SKM-1 treated with dmso at 0.1 percent for 144 hours (cell line): ENCODE measurements around the gene PRRG3.
A peak's percentile ranks its signal among the peaks of the same experiment; 100 is the strongest.

Experiments
- DNase-seq: peaks from one replicate; lab custom pipeline; 2025; ENCODE audit not compliant: unreplicated experiment; lab: John Stamatoyannopoulos, UW

Gene PRRG3

DNA sequence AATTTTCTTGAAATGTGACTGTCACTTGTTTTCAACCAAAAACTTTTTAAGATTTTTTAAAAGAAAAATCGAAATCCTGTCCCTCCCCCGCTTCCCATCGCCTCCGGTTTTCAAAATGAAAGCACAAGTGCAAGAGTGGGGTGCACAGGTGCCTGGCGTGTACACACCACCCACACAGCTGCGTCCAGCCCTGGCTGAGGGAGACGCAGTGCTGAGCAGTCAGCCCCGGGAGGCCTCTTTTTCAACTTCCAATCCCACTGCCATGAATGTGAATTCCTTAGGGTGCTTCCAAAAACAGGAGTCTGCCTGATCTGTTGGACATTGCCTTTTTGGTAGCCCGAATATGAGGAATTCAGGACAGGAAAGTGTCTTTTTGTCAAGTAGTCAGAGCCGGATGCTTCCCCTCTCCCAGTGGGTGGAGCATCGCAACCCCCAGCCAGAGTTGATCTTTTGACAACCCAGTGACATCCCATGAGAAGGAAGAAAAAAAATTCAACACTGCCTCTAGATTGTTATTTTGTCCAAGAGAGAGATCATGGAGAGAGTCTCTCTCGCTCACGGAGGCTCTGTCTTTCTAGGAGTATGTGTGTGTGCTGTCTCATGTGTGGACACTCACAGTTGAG, 8.9 kb downstream of the PRRG3 start:
- DNase-seq: no peak

DNA sequence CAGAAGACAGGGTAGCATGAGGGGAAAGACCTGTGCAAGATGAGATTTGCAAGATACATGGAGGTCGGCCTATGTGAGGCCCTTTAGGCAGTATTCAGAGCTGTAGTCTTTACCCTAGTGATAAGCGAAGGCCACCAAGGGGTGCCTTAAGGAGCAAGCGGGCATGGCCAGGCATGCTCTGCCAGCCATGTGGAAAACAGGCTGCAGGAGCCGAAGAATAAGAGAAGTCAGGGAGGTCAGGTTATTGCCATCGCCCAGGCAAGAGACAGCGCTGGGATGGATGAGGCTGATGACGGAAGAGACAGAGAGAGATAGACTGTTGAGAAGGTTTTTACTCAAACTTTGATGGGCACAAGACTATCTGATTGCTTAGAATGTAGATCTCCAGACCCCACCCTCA, 13.6 kb downstream of the PRRG3 start:
- DNase-seq: no peak

DNA sequence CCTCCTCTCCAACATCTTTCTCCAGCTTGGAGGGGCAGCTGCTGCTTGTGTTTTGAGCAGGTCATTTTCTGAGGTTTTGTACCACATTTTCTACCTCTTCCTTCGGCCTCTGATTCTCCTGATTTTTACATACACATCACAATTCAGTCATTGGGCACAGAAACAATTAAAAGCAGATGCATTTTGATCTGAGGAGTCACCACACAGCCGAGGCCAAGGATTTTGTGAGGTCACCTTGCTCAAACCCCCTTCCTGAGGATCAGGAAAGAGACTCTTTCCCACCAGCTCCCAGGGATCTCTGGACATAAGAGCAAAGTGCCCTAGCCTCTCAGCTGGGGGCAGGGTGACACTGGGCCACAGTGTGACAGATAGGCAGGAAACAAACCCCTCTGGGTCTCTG, 15.2 kb downstream of the PRRG3 start:
- DNase-seq: no peak

DNA sequence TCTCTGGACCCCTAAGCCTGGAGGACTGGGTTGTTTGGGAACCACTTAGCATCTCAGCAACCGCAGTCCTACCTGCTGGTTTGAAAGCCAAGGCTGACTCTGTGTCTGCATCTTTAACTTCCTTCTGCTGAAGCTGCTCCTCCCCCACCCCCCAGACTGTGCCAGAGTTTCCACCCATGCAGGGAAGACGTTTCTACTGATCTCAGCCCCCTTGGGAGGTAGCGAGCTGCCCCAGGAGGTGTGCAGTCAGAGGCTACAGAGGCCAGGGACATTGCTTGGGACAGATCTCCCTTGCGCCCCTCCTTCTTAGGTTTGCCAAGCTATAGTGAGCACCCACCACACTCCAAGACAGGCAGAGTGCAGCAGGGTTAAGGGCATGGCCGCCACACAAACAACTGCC, 15.9 kb downstream of the PRRG3 start:
- no peak for DNase-seq

DNA sequence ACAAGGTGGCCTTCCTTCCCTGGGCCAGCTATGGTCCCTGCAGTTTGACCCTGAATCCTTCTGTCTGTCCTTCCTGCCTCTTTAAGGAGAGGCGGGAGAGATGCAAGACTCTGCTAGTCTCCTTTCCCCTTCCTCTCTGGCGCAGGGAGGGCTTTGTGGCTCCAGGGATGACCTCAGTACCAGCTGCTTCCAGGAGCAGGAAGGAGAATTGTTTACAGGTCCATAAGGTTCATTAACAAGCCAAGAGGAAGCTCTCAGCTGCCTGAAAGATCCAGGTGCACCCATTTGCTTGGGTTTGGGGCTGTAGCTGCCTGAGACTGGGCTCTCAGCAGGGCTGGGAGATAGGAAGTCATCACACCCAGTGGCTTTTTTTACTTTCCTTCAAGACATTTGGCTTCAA, 16.5 kb downstream of the PRRG3 start:
- DNase-seq: no peak

DNA sequence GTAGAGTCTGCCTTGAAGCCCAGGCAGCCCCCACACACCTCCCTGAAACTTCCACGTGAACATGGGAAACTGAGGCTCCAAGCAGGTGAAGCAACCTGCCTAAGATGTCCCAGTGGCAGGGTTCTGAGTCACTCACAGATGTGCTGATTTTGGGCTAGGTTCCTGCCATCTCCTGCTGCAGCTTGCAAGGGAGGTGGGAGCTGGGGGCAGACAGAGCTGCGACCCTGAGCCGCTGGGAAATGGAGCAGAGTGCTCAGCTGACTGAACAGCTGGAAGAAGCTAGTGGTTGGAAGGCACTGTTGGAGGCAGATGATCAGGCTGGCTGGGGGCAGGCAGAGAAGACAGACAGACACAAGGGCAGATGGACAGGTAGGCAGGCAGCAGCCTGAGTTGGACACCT, 17.0 kb downstream of the PRRG3 start:
- no peak for DNase-seq

DNA sequence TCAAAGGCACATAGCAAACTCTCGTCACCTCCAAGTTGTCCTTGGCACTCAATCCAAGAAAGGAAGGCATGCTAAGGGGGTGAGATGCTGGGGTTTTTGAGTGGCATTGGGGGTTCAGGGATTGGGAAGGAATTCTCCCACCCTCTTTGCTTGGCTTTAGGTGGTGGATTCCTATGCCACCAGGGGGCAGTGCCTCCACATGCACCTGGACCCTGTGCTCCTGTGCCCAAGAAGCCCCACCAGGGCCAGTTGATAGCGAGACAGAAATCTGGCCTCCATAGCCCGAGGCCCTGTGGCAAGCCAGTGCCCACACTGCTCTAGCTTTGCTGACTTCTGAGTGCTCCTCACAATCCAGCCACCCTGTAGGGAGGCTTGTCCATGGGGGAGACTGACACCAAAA, 18.6 kb downstream of the PRRG3 start:
- DNase-seq: no peak

DNA sequence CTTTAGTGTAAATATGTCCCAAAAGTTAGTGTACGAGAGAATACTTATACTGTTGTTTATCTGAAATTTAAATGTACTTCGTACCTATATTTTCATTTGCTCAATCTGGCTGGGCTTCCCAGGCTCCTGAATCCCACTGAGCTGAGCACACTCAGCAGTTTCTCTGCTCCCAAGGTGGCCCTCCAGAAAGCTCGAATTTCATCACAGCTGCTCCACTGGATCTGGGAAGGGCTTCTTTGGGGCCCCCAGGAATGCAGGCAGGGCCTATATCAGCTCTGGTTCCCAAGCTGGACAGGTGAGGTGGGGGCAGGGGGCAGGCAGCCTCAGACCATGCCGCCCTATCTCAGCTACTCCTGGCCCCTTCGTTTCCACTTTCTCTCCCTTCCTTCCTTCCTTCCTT, 19.1 kb downstream of the PRRG3 start:
- DNase-seq: no peak

DNA sequence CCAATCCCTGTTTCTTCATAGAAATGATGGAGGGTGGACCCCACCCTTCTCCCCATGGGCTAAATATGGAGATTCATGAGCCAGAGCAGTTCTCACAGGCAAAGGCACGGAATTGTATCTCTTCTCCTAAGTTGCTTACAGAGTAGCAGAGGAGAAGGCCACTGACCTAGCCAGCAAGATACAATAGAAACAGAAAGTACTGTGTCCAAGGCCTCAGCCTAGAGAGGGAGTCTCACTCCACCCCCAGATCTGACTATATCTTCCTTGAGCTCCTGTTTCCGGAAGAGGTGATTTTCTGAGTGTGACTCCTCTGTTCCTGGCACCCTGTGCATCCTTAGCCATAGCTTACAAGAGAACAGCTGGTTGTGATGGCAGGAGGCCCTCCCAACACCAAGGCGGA, 20.5 kb downstream of the PRRG3 start, which contains the start of gene FATE1:
Gene FATE1 (plus strand): TSS at position 284 of the 400 bp plus-strand sequence. CDS start 85 bp downstream, at position 369.
- DNase-seq: no peak

DNA sequence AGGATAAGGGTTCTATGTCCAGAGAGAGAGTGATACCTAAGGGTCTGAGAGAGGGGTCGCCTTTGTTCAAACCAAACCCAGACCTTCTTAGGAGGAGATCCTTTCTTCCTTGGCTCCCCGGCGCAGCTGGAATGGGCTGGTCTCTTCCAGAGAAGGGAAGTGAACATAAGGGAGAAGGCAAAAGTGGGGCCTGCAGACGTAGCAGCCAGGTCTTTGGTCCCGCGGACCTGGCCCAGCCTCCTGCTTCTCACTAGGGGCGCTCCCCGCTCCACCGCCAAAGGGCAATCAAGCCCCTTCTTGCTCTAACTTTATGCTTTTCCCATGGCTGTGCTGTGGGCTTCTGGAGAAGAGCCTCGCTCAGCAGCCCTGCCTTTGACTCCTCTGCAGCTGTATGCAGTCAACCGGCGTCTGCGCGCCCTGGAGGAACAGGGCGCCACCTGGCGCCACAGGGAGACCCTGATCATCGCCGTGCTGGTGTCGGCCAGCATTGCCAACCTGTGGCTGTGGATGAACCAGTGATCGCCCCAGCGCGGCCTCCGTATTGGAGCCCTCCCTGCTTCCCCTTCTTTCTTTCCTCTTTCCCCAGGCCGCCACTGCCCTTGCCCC, 27.1 kb downstream of the PRRG3 start:
- DNase-seq: no peak

DNA sequence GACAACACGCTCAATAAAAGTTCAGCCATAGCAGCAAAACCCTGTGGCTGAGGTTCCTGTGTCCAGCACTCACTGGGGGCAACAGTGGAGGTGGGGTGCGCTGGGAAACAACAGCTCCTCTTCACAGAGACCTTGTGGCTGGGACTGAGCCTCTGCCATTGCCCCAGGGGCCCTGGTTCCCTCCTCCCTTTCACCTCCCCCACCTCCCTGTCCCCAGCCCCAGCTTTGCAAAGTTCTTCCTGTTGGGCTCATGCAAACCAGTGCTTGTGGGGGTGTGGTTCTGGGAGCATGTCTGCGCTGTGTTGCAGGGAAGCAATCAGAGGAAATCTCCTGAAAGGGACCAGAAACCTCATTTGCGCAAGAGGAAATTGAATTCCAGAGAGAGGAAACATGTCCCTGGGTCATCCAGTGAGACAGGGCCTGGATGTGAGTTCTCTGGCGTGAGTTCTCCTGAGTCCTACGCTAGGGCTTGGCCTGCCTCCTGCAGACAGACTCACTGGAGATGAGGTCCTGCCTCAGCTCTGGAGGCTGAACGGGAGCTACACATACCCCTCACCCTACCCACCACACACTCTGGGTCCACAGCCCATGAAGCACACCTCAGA, 28.0 kb downstream of the PRRG3 start:
- DNase-seq: peak; percentile 23

DNA sequence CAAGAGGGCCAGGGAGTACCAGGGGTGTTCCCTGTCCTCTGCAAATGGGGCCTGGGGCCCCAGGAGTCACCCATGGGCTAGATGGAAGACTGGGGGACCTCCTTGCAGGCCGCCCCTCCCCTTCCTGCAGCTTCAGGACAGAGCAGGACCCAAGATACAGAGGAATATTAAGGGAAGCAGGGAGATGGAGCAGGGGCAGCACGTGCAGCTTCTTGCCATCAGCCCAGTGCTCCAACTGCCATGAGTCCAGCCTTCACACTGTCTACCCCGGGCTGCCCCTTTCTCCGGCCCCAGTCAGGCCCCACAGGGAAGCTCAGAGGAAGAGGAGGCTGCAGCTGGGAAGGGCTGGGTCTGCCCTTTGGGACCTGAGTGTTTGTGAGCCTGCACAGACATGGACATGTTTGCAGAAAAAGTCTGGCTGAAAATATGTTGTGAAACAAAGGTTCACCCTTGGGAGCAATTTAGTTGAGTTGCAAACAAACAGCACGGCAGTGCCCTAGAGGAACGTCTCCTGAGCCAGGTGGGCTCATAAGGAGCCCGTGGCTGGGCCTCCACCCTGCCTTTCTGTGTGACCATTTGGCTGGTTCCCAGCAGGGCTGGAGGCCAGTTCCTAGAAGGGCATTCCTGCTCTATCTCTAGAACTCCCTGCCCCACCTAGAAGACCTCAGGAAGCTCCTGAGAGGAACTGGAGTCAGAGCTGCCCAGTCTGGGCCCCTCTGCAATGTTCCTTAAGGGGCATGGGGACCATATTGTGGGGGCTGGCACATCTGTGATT, 29.5 kb downstream of the PRRG3 start:
- DNase-seq: no peak

DNA sequence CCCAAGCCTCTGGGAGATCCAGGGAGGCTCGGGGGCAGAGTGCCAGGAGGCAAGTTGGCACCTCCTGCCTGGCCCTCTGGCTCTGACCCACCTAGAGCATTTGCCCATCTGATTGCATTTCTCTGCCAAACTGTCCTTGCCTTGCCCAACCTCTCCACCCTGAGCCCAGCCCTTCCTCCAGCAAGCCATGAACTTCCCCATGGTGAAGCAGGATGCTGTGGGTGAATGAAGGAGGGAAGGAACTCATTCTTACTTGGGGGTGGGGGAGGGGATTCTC, 30.0 kb downstream of the PRRG3 start:
- DNase-seq: no peak

DNA sequence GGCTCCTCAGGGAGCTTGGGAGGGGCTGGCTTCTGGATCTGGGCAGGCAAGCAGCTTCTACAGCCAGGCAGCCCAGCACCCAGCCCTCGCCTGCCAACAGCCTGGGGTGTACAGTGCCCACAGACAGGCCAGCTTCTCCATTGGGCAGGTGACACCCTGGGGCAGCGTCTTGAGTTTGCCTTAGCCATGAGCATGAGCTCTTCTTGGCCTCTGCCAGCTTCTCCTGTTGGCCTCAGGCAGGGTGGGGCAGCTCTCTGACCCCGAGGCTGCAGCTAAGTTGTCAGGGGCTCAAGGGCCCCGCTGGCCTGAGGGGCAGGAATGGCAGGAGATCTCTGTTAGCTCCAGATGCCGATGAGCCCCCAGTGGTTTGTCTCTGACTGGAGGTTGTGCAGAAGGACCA, 31.5 kb downstream of the PRRG3 start:
- no peak for DNase-seq

DNA sequence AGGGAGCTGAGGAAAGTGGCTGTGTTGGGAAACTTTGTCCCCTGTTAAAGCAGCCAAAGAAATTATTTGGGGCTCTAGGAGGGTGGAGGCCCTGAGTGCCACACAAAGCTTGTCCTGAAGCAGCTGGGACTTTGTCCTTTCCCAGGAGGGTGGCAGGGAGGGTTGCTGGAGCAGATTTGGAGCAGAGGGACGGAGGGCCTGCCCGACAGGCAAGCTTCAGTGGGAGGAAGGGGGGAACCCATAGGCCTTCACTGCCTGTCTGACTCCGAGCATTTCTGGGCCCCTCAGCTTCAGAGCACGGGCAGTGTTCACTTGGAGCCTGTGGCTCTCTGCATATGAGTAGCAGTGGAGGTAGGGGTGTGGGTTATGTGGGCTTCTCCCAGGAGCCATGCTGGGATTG, 32.1 kb downstream of the PRRG3 start:
- no peak for DNase-seq

DNA sequence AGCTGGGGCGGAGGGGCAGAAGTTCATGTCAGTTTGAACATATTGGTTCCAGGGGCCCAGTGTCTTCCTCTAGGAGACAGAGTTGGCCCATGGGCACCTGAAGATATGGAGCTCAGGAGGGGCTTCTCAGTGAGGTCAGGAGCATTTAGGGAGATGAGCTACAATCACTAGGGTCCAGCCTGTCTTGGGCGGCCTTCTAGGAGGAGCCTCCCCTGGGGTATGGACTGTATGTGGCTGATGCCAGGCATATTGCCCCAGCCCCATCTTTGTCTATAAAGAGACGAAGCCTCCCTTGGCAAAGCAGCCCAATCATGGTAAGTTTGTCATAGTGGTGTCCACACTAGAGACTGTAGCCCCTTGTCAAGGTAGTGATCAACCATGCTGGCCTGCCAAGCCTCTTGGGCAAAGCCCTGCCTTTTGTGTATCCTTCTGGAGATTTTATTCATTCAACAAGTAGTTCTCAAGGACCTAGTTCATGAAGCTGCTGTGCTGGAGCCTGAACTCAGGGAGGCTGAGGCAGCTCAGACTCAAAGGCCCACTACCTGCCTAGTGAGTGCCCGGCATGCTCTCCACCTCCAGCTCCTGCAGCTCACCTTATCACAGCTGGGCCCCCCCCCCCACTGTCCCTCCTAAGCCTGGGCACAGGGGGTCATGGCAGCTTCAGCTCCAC, 33.9 kb downstream of the PRRG3 start:
- DNase-seq: no peak

DNA sequence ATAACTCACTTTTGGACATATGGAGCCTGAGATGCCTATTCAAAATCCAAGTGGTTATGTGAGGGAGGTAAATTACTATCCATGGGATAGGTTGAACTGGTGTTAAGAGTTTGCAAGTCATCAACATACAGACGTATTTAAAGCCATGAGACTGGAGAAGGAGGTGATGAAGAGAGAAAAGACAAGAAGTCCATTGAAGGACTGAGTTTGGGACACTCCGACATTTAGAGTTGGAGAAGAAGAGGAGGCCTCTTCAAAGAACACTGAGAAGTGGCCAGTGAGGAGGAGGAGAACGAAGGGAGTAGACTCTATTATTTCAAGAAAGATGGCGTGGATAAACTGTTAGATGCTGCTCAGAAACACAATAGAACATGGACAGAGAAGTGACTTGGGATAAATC, 39.2 kb downstream of the PRRG3 start, which contains the start of gene CNGA2:
Gene CNGA2 (plus strand): TSS at position 301 of the 400 bp plus-strand sequence. CDS start 3,738 bp downstream, outside the sequence.
- DNase-seq: no peak

DNA sequence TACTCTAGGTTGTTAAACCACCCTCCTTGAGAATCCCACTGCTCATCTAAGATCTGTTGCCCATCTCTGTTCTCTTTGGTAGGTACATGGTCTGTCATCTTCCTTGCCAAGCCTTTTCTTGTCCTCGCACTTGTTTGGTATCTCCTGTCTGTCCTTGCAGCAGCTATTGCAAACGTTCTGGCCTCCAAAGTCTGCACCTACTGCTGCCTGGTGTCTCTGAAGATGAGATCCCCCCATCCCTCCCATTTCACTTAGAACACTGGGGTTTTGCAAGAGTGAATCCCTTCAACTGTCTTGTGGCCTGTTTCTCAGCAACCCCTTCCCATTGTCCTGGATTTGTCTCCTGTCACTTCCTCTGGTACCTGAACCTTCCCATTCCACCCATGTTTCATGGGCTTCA, 40.0 kb downstream of the PRRG3 start:
- DNase-seq: no peak

DNA sequence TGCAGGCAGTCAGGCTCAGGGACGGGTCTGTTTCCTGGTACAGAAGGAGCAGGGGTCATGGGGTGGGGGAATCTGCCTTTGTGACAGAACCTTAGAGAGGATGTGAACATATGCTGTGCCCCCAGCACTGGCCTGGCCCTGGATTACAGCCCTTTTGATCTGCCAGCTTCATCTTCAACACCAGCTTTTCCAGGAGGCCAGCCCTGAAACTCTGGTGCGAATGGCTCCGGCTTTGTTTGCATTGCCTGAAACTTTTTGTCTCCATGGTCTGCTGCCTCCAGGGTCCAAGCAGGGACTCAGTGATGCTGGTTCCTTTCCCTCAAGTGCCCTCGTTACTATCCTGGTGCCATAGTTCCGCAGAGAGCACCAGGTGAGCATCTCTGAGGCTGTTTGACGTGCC, 41.4 kb downstream of the PRRG3 start:
- no peak for DNase-seq

DNA sequence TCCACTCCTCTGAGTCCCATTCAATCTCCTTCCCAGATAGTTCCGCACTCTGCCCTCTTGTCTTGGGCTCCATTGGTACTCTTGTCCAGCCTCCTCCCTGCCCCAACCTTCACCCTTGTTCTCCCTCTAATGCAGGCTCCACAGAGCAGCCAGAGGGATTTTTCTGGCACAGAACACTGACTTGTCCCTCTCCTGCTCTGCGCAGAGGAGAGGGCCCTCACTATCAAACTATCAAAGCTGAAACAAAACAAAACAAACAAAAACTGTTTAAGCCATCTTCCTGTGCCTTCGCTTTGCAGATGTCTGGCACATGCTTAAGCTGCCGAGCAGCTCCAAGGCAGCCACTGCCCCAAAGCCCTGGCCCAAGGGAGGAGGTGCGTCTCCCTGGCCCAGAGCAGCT, 42.2 kb downstream of the PRRG3 start:
- no peak for DNase-seq

DNA sequence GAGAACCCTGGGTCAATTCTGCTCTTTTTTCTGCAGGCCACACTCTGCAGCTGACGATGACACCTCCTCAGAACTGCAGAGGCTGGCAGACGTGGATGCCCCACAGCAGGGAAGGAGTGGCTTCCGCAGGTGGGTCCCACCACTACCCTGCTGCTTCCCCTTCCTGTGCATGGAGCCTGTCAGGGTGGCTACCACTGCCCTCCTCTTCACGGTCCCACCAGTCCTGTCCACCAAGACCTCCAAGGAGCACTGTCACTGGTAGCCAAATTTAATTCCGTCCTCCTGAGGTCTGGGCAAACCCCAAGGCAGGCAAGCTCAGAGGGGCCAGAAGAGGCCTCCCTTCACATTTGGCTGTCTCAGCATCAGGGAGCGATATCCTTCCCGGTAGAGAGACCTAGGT, 43.5 kb downstream of the PRRG3 start:
- no peak for DNase-seq

DNA sequence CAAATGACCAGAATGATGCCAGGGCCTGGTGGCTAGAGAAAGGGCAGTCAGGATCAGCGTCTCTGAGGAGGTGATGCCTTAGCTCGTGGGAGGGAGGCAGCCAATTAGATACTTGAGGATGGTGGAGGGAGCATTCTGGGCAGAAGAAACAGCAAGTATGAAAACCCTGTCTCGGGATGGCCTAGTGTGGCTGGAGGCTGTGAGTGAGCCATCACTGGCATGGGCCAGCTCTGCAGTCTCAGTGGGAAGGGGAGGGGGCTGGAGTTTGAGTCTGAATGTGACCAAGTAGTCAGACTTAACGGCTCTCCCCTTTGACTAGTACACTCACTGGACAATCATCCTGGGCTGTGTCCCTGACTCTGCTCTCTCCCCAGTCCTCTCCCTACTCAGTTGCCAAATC, 46.3 kb downstream of the PRRG3 start:
- DNase-seq: no peak
